HFFc6 (cell line): ENCODE measurements around the gene PTPN11. TPM values are rescaled to one million over a fixed set of nuclear protein-coding genes. Genes with fewer than 3 reads are reported as not detected.
"Not testable (repeated sequence)": the region's sequence is repeated elsewhere in the genome, so short reads cannot be mapped to it uniquely, and the experiment has no call there.

Experiments used
- DNase-seq: peaks from one replicate; pipeline ENCODE4 v3.0.0-alpha.2; 2018
- H3K27ac Mint-ChIP-seq: 2 replicates; pipeline ENCODE4 v1.8.0; 2020; ENCODE audit warnings: mild to moderate bottlenecking, mixed read lengths
- H3K27me3 Mint-ChIP-seq: 2 replicates; pipeline ENCODE4 v1.8.0; 2021; ENCODE audit warnings: mild to moderate bottlenecking, moderate library complexity, mixed read lengths; ENCODE audit not compliant: insufficient read depth
- H3K36me3 Mint-ChIP-seq: 2 replicates; pipeline ENCODE4 v1.8.0; 2021; ENCODE audit warnings: low read depth, mixed read lengths
- H3K4me1 Mint-ChIP-seq: 2 replicates; pipeline ENCODE4 v1.8.0; 2020; ENCODE audit warnings: low read depth, mixed read lengths
- H3K4me3 Mint-ChIP-seq: 2 replicates; pipeline ENCODE4 v1.8.0; 2020; ENCODE audit warnings: mild to moderate bottlenecking, moderate library complexity, mixed read lengths
- H3K9me3 Mint-ChIP-seq: 2 replicates; pipeline ENCODE4 v1.8.0; 2020; ENCODE audit warnings: mild to moderate bottlenecking, mixed read lengths
- total RNA-seq, 6 experiments: library from RNA; stranded (reverse); fragmentation: NEBNext Ultra II Directional; extraction: Animal tissue kit (Norgen Biotek cat#: 25700); gene quantifications; 2 replicates in 1 of 6; 3 replicates in 5 of 6; pipeline ENCODE4 v1.2.3, GENCODE V29; 2021
- TF ChIP-seq, protein P1 (sequence below): fragments of 200-600 bp; sonication (generic); IDR thresholded peaks from 2 replicates; pipeline ENCODE4 v1.5.0; 2021; ENCODE audit warnings: antibody characterized with exemption, mild to moderate bottlenecking

PTPN11 gene
- total RNA-seq, 6 experiments from 2014 or later, result 132 to 160 (median 144) TPM

DNA sequence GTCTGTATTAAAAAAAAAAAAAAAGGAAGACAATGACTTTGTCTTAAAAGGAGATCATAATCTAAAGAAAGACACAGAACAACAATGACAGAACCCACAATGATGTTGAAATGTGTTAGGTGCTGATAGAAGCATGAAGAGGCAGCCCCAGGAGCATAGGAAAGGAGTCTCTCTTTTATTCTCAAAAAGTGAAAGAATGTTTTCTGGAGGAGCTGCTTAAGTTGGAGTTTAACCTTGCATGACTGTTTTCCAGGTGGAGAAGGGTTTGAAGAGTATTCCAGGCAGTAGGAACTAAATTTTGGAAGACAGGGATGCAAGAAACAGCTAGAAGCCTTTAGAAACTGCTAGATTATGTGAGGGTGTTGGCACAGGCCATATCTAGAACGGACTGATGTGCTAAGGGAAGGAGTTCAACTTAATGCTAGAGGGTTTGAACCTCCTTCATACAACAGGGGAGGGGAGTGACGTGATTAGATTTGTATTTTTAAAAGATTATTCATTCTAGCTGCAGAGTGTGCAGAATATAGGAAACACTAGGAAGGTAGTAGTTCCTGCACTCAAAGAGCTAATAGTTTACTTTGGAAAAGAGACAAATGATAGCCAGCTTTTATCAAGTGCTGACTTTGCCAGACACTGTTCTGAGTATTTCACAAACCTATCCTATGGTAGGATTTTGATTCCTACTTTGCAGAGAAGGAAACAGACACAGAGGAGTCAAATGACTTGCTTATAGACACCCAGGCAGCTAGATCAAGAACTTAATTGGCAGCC, 4.7 kb upstream of the PTPN11 start:
- no peak overlapping the region for H3K27ac Mint-ChIP-seq
- TF ChIP-seq, protein P1, sequence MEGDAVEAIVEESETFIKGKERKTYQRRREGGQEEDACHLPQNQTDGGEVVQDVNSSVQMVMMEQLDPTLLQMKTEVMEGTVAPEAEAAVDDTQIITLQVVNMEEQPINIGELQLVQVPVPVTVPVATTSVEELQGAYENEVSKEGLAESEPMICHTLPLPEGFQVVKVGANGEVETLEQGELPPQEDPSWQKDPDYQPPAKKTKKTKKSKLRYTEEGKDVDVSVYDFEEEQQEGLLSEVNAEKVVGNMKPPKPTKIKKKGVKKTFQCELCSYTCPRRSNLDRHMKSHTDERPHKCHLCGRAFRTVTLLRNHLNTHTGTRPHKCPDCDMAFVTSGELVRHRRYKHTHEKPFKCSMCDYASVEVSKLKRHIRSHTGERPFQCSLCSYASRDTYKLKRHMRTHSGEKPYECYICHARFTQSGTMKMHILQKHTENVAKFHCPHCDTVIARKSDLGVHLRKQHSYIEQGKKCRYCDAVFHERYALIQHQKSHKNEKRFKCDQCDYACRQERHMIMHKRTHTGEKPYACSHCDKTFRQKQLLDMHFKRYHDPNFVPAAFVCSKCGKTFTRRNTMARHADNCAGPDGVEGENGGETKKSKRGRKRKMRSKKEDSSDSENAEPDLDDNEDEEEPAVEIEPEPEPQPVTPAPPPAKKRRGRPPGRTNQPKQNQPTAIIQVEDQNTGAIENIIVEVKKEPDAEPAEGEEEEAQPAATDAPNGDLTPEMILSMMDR, result no peak
- peaks cover 15% of the 10 kb centered on the region for H3K4me1 Mint-ChIP-seq
- H3K9me3 Mint-ChIP-seq, result peaks cover 7% of the 10 kb centered on the region; the same call in 1 of the 2 replicates
- DNase-seq, result no peak
- H3K27me3 Mint-ChIP-seq, result peaks cover 3% of the 10 kb centered on the region
- no peak overlapping the region for H3K4me3 Mint-ChIP-seq
- H3K36me3 Mint-ChIP-seq, result peaks cover 7% of the 10 kb centered on the region

DNA sequence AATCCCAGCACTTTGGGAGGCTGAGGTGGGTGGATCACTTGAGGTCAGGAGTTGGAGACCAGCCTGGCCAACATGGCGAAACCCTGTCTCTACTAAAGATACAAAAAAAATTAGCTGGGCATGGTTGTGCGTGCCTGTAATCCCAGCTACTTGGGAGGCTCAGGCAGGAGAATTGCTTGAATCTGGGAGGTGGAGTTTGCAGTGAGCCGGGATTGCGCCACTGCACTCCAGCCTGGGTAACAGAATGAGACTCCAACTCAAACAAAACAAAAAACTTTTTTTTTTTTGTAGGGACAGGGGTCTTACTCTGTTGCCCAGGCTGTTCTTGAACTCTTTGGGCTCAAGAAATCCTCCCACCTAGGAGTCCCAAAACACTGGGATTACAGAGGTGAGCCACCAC, 3.3 kb upstream of the PTPN11 start:
- not testable (repeated sequence) for DNase-seq, H3K4me3 Mint-ChIP-seq, H3K27ac Mint-ChIP-seq, H3K27me3 Mint-ChIP-seq, H3K36me3 Mint-ChIP-seq, H3K9me3 Mint-ChIP-seq
- peaks cover 17% of the 10 kb centered on the region for H3K4me1 Mint-ChIP-seq

DNA sequence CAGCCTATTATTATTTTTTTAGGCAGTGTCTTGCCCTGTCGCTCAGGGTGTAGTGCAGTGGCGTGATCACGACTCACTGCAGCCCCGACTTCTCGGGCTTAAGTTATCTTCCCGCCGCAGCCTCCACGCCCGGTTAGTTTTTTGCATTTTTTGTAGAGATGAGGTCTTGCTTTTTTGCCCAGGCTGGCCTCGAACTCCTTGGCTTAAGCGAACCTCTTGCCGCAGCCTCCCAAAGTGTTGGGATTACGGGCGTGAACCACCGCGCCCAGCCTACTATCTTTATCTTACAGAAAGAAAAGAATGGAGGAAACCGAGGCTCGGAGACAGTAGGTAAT, 507 bp upstream of the PTPN11 start:
- Mint-ChIP-seq H3K36me3 (peaks cover 12% of the 10 kb centered on the region; the same call in 1 of the 2 replicates), H3K27me3 (no peaks in the 10 kb centered on the region), H3K27ac (peak overlapping the region; percentile 91), H3K4me3 (peak overlapping the region; percentile 92), H3K9me3 (no peaks in the 10 kb centered on the region), H3K4me1 (peaks cover 33% of the 10 kb centered on the region)
- DNase-seq, result no peak
- TF ChIP-seq, protein P1, result no peak

DNA sequence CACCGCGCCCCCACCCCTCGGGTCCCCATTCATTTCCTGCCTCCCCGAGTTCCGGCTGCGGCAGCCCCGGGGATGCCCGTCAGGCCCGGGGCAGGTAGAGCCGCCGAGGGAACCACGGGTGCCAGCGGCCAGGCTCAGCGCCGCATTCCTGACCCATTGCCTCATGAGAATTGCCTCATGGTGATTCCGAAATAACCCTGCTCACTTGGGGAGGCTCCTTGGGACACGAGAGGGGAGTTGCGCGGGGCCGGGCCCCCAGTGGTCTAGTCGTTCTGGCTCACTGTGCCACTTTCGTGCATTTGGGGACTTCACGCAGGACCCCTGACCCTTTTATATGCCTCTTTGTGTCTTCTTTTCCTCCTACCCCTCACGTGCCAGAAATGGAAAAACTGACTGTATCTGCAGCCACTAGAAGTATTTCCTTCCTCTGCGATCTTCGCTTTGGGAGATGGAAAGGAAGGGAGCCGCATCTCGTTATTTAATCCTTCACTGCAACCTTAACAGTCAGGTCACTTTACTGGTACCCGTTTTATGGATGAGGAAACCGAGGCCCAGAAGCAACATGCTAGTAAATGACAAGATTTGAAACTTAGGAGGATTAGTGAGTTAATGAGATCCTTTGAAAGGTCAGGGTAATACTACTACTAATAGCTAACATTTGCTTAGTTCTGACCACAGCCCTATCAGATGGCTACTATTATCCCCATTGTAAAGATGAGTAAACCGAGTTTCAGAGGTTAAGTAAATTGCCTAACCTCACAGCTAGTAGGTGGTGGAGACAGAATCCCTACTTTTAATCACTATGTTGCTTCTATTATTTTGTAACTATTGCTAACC, 768 bp downstream of the PTPN11 start:
- peak overlapping the region; percentile 98 for H3K4me3 Mint-ChIP-seq
- peaks cover 34% of the 10 kb centered on the region for H3K4me1 Mint-ChIP-seq
- H3K27ac Mint-ChIP-seq, result peak overlapping the region; percentile 99
- H3K27me3 Mint-ChIP-seq, result peaks cover 2% of the 10 kb centered on the region; the same call in 1 of the 2 replicates
- H3K9me3 Mint-ChIP-seq, result no peaks in the 10 kb centered on the region
- TF ChIP-seq, protein P1, result peak; percentile 57; the same call in 1 of the 2 replicates
- DNase-seq, result peak; percentile 80
- H3K36me3 Mint-ChIP-seq, result peaks cover 12% of the 10 kb centered on the region; the same call in 1 of the 2 replicates

DNA sequence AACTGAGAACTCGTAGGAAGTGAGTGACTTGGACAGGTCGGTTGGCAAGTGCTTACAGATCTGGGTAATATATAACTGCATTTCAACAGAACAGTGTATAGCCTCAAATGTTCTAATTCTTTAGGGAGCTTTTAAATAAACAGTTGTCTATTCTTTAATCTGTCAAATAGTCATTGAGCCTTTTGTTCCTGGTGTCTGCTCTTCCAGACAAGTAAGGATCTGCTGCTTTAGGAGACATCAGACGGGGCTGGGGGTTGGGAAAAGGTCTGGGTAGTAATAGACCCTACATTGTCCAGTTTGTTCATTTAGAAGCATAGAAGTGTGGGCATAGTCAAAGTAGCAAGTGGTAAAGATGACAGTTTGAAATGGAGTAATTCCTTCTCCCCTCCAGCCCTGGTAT, 2.0 kb downstream of the PTPN11 start:
- H3K4me1 Mint-ChIP-seq, result peaks cover 34% of the 10 kb centered on the region
- peaks cover 12% of the 10 kb centered on the region; the same call in 1 of the 2 replicates for H3K36me3 Mint-ChIP-seq
- peaks cover 2% of the 10 kb centered on the region; the same call in 1 of the 2 replicates for H3K27me3 Mint-ChIP-seq
- TF ChIP-seq, protein P1, result no peak
- peak overlapping the region; percentile 98 for H3K4me3 Mint-ChIP-seq
- no peak for DNase-seq
- no peaks in the 10 kb centered on the region for H3K9me3 Mint-ChIP-seq
- H3K27ac Mint-ChIP-seq, result peak overlapping the region; percentile 99
